Heart left ventricle (tissue), 16 donors: ENCODE results near the gene VAV1. TPM values are rescaled to one million over a fixed set of nuclear protein-coding genes. Genes with fewer than 3 reads are reported as not detected.

ENCODE experiments used
- ATAC-seq, 4 donors: fragments of 200-7000 bp; cut with Tn5 transposase; one replicate each; pipeline ENCODE4 v1.9.1; 2020 to 2022; ENCODE audit warnings: moderate library complexity in 4 of 4, mild to moderate bottlenecking in 3 of 4, moderate number of reproducible peaks in 1 of 4
- DNase-seq, 5 donors: peaks; one replicate each; pipeline ENCODE4 v3.0.0-alpha.2; 2020
- H3K27ac ChIP-seq, 12 donors: fragments of 200-600 bp; sonication (generic) in 4 of 12; one replicate each; pipeline versions ENCODE4 v1.5.0 to v1.8.0; 2016 to 2022; ENCODE audit warnings: mild to moderate bottlenecking in 2 of 12
- H3K27me3 ChIP-seq, 9 donors: fragments of 200-600 bp; sonication (generic) in 2 of 9; one replicate each; pipeline versions ENCODE4 v1.5.1 to v1.8.0; 2016 to 2022; ENCODE audit warnings: mild to moderate bottlenecking in 3 of 9
- H3K36me3 ChIP-seq, 9 donors: fragments of 200-600 bp; sonication (generic) in 2 of 9; one replicate each; pipeline versions ENCODE4 v1.5.0 to v1.8.0; 2018 to 2022; ENCODE audit warnings: mild to moderate bottlenecking in 2 of 9
- H3K4me1 ChIP-seq, 12 donors: fragments of 200-600 bp; sonication (generic) in 4 of 12; one replicate each; pipeline versions ENCODE4 v1.5.0 to v1.8.0; 2016 to 2022; ENCODE audit warnings: mild to moderate bottlenecking in 3 of 12
- H3K4me3 ChIP-seq, 12 donors: fragments of 200-600 bp; sonication (generic) in 4 of 12; one replicate each; pipeline versions ENCODE4 v1.5.0 to v1.8.0; 2017 to 2022; ENCODE audit warnings: mild to moderate bottlenecking in 9 of 12, moderate library complexity in 4 of 12
- H3K9me3 ChIP-seq, 12 donors: fragments of 200-600 bp; sonication (generic) in 4 of 12; one replicate each; pipeline versions ENCODE4 v1.5.0 to v1.8.0; 2016 to 2022; ENCODE audit warnings: mild to moderate bottlenecking in 1 of 12
- POLR2A ChIP-seq, 2 donors: fragments of 450-650 bp; IDR thresholded peaks; one replicate each; pipeline ENCODE4 v1.6.1; 2017; ENCODE audit warnings: antibody characterized with exemption in 2 of 2, mild to moderate bottlenecking in 2 of 2, moderate library complexity in 2 of 2
- WGBS, 4 donors: extraction: QIAGEN DNeasy Blood & Tissue Kit in 2 of 4; methylation state at CpG; one replicate each; pipeline versions ENCODE4 v1.1.5 to v1.1.7; 2013 to 2018; 5-methylcytosine and 5-hydroxymethylcytosine counted together
- intact Hi-C, 10 donors: fragments of 100-400 bp; cut with DNase I; formaldehyde crosslinking; loops; one replicate each; pipeline versions ENCODE4 v1.11.1 to v1.14.2; 2022
- polyA plus RNA-seq, 2 donors: library from polyadenylated mRNA; stranded (reverse); fragments of 200-250 nt; gene quantifications; one replicate each; pipeline ENCODE4 v1.2.3, GENCODE V29; 2013
- total RNA-seq, 9 donors: library from RNA; depleted of rRNA in 2 of 9; stranded (reverse); fragments of >200 nt in 2 of 9; fragmentation: NEBNext Ultra II Directional in 3 of 9; extraction: Animal tissue kit (Norgen Biotek cat#: 25700) in 3 of 9; gene quantifications; one replicate each; pipeline versions ENCODE4 v1.1.0 to v1.2.4, GENCODE V29; 2016 to 2023
- TF ChIP-seq, protein P1 (sequence below), 12 donors: fragments of 200-600 bp; sonication (generic) in 4 of 12; IDR thresholded peaks; one replicate each; pipeline versions ENCODE4 v1.5.0 to v1.8.0; 2018 to 2022; ENCODE audit warnings: antibody characterized with exemption in 12 of 12, mild to moderate bottlenecking in 5 of 12
- donor health status: ischemic (EF 13 %, LVEDD 7.1; RV severe dilation, severe dysfunction).
- donor health status: healthy with polysubstance abuse.
- donor health status: DM: no; HTN: yes; CAD: no.
- donor health status: DM: no; HTN: no; CAD: no.
- donor health status: ischemic (EF 25% LVEDD 6.9; RV normal size, moderate dysfunction).
- donor health status: ischemic (EF 25% LVEDD 5.7; RV mildly dilated, moderate dysfunction).
- donor health status: healthy.
- donor health status: DM: yes; HTN: yes; CAD: no.
- donor health status: ischemic (EF 35%, LVEDD 5.7; RV mildly dilated, moderate dysfunction).
- donor health status: nonischemic (EF 11% LVEDD 7.7; RV severe dilation, severe dysfunction).
- donor health status: DM: yes; HTN: yes; CAD: no.
- donor health status: PGD.
- donor health status: ischemic (EF 29% LVEDD 5.4; RV normal size, mild dysfunction).
- donor health status: nonischemic (EF 23%, LVEDD 6.1; RV moderate dilation, normal function).

VAV1 gene
- total and polyA plus RNA-seq, 11 donors: 0.69 to 25.6 (median 1.2) TPM

DNA sequence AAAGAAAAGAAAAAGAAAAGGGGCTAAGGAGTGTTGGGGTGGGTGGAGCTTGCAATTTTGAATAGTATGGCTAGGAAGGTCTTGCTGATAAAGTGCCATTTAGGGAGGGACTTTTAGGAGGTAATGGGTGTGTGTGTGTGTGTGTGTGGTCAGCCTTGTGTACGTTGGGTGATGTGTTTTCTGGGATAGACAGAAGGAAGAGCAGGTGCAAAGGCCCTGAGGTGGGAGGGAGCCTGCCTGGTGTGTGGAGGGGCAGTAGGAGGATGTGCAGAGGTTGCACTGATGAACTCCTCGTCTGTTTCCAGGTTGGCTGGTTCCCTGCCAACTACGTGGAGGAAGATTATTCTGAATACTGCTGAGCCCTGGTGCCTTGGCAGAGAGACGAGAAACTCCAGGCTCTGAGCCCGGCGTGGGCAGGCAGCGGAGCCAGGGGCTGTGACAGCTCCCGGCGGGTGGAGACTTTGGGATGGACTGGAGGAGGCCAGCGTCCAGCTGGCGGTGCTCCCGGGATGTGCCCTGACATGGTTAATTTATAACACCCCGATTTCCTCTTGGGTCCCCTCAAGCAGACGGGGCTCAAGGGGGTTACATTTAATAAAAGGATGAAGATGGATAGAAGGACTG, 84.4 kb downstream of the VAV1 start:
- peaks cover 0 to 13% (median 0%) of the 10 kb centered on the region in 9 donors for H3K27me3 ChIP-seq
- H3K4me1 ChIP-seq: no peaks in the 10 kb centered on the region
- DNase-seq (no peak), ATAC-seq (peak in 1 of 4 donors; percentile 15)
- H3K9me3 ChIP-seq: no peaks in the 10 kb centered on the region
- no peak overlapping the region for H3K27ac ChIP-seq
- no peak overlapping the region for H3K4me3 ChIP-seq
- peaks cover 0 to 40% (median 0%) of the 10 kb centered on the region in 9 donors for H3K36me3 ChIP-seq
- TF ChIP-seq, protein P1, sequence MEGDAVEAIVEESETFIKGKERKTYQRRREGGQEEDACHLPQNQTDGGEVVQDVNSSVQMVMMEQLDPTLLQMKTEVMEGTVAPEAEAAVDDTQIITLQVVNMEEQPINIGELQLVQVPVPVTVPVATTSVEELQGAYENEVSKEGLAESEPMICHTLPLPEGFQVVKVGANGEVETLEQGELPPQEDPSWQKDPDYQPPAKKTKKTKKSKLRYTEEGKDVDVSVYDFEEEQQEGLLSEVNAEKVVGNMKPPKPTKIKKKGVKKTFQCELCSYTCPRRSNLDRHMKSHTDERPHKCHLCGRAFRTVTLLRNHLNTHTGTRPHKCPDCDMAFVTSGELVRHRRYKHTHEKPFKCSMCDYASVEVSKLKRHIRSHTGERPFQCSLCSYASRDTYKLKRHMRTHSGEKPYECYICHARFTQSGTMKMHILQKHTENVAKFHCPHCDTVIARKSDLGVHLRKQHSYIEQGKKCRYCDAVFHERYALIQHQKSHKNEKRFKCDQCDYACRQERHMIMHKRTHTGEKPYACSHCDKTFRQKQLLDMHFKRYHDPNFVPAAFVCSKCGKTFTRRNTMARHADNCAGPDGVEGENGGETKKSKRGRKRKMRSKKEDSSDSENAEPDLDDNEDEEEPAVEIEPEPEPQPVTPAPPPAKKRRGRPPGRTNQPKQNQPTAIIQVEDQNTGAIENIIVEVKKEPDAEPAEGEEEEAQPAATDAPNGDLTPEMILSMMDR (IDR thresholded peaks at IDR 0.05): no peak
- no peak for TF ChIP-seq POLR2A (IDR thresholded peaks at IDR 0.05)
- 53 to 66% (median 60%) methylated on average over 14 of the region's 14 CpGs for WGBS, 4 donors
- intact Hi-C loops: no loop called here

DNA sequence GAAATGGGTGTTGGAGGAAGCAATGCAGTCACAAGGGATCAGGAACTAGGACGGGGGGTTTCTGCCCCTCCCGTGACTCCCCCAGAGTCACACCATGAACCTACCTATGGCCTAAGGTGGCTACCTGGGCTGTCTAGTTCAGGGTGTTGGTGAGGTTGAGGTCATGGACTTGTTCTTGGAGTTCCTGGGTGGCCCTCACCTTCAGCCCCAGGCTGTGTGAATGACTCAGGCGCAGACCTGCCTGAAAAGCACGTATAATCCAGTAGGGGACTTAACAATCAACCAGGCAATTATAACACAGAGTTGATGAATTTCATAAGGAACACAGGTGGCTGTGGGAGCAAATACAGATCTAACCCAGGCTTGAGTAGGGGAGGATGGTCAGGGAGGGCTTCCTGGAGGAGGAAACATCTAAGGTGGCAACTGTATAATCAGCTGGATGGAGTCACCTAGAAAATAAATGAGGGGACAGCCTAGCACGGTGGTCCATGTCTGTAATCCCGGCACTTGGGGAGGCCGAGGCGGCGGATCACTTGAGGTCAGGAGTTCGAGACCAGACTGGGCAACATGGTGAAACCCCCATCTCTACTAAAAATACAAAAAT, 89.3 kb downstream of the VAV1 start:
- DNase-seq: no peak
- 77 to 87% (median 82%) methylated on average over 10 of the region's 10 CpGs for WGBS, 4 donors
- TF ChIP-seq, protein P1 (IDR thresholded peaks at IDR 0.05): no peak
- no peak for TF ChIP-seq POLR2A (IDR thresholded peaks at IDR 0.05)
- peaks cover 0 to 18% (median 0%) of the 10 kb centered on the region in 9 donors for H3K27me3 ChIP-seq
- H3K9me3 ChIP-seq: no peaks in the 10 kb centered on the region
- no peak overlapping the region for H3K4me3 ChIP-seq
- H3K36me3 ChIP-seq: no peaks in the 10 kb centered on the region
- intact Hi-C loops: loop anchor here (1.0 to 5.0 kb wide), 9 partner anchors 119 to 345 kb away; partner anchors contain the start of genes TRIP10 (in 6 of the 10) and GPR108 (in 1 of the 10)
- H3K4me1 ChIP-seq: peaks cover 0 to 9% (median 5%) of the 10 kb centered on the region in 12 donors
- no peak overlapping the region for H3K27ac ChIP-seq
- no peak for ATAC-seq

DNA sequence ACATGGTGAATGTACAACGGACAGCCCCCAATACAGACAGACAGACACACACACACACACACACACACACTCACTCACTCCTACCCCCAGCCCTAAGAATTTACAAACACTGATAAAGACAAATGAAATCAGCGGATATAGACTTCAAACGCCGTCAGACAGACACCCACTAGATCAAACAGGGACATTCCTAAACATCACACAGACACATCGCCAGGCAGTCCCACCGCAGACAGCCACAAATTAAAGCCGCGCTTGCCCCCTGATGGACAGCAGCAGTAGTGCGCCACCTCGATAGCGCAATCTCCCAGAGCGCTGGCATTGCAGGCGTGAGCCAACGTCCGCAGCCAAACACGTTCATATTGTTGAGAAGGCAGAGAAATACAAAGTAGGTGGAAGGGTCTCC, 90.2 kb downstream of the VAV1 start:
- H3K9me3 ChIP-seq: no peaks in the 10 kb centered on the region
- peak; percentile 68 to 89 (median 80) for DNase-seq
- peaks cover 0 to 23% (median 0%) of the 10 kb centered on the region in 9 donors for H3K27me3 ChIP-seq
- peak overlapping the region in 1 of 12 donors; percentile 60 for H3K27ac ChIP-seq
- H3K36me3 ChIP-seq: no peaks in the 10 kb centered on the region
- whole genome bisulfite sequencing, 4 donors: 1 to 4% (median 3%) methylated on average over 11 to 16 of the region's 16 CpGs
- ATAC-seq: peak; percentile 69 to 96 (median 90)
- no peak for TF ChIP-seq POLR2A (IDR thresholded peaks at IDR 0.05)
- TF ChIP-seq, protein P1 (IDR thresholded peaks at IDR 0.05): peak; percentile 67 to 86 (median 80)
- intact Hi-C loops: loop anchor here (1.0 to 5.0 kb wide), 10 partner anchors 120 to 346 kb away; partner anchors contain the start of genes TRIP10 (in 6 of the 10) and GPR108 (in 1 of the 10)
- H3K4me1 ChIP-seq: peaks cover 0 to 9% (median 5%) of the 10 kb centered on the region in 12 donors
- H3K4me3 ChIP-seq: peak overlapping the region in 10 of 12 donors; percentile 8 to 53 (median 34)

DNA sequence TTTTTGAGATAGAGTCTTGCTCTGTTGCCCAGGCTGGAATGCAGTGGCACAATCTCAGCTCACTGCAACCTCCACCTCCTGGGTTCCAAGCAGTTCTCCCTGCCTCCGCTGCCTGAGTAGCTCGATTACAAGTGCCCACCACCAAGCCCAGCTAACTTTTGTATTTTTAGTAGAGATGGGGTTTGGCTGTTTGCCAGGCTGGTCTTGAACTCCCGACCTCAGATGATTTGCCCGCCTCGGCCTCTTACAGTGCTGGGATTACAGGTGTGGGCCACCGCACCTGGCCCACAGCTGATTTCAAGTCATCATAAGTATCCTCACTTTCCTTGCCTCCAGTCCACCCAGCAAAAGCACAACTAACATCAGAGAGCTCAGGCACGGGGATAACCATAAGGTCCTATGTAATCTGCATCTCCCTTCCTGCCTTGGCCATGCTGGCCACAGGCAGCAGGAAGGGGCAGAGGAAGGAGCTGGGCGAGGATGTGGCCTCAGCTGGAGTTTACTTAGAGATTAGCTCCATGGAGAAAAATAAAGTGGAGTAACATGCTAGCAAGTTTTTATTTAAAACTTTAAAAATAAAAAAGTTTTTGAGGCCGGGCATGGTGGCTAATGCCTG, 91.9 kb downstream of the VAV1 start:
- DNase-seq (no peak), ATAC-seq (no peak)
- Histone ChIP-seq H3K9me3 (no peaks in the 10 kb centered on the region), H3K4me3 (no peak overlapping the region), H3K36me3 (no peaks in the 10 kb centered on the region), H3K4me1 (peaks cover 0 to 25% (median 5%) of the 10 kb centered on the region in 12 donors), H3K27ac (no peak overlapping the region), H3K27me3 (peaks cover 0 to 27% (median 0%) of the 10 kb centered on the region in 9 donors)
- TF ChIP-seq, protein P1 (IDR thresholded peaks at IDR 0.05): no peak
- TF ChIP-seq POLR2A (IDR thresholded peaks at IDR 0.05): no peak
- intact Hi-C loops: loop anchor here in 6 of 10 donors (2.0 to 5.0 kb wide), 5 partner anchors 122 to 348 kb away; partner anchors contain the start of genes GPR108 (in 1 of the 6) and TRIP10 (in 1 of the 6)
- WGBS, 4 donors: 55 to 69% (median 63%) methylated on average over 9 of the region's 9 CpGs
